H1 (cell line): ENCODE results near the gene KIR3DL2. TPM values are rescaled to one million over a fixed set of nuclear protein-coding genes. Genes with fewer than 3 reads are reported as not detected.
"Not testable (repeated sequence)": the region's sequence is repeated elsewhere in the genome, so short reads cannot be mapped to it uniquely, and the experiment has no call there.

Experiments
- CTCF ChIA-PET: fragments of 300-600 bp; sonication (Branson Sonifier 250); formaldehyde crosslinking; loops from one replicate; lab custom pipeline; 2021; ENCODE audit not compliant: partially characterized antibody; lab: Charles Lee
- POLR2A ChIA-PET: fragments of 300-600 bp; sonication (Branson Sonifier 250); formaldehyde crosslinking; loops from one replicate; lab custom pipeline; 2021; ENCODE audit warnings: inconsistent platforms; ENCODE audit not compliant: partially characterized antibody; lab: Charles Lee
- DNase-seq, 2 experiments: peaks; one replicate each; pipeline versions ENCODE4 v3.0.0 to v3.0.0-alpha.2; 2010 to 2022; ENCODE audit warnings: low spot score in 2 of 2, low read depth in 1 of 2, mixed read lengths in 1 of 2
- FAIRE-seq: peaks from 2 replicates; lab custom pipeline; 2011; peaks lifted over from hg19 to GRCh38; lab: Jason Lieb, UNC
- H2AFZ ChIP-seq: 2 replicates; pipeline ENCODE4 v1.8.1; 2012; ENCODE audit warnings: low read length, inconsistent platforms
- H2AK5ac ChIP-seq: 2 replicates; pipeline ENCODE4 v1.6.1; 2013; ENCODE audit warnings: low read depth, low read length
- H2BK120ac ChIP-seq: replicated peaks from 2 replicates; pipeline ENCODE3; 2013; ENCODE audit warnings: low read depth, low read length, inconsistent platforms
- H2BK12ac ChIP-seq: 2 replicates; pipeline ENCODE4 v1.6.1; 2013; ENCODE audit warnings: low read depth, low read length
- H2BK15ac ChIP-seq: 2 replicates; pipeline ENCODE4 v1.6.1; 2013; ENCODE audit warnings: low read length
- H2BK20ac ChIP-seq: 2 replicates; pipeline ENCODE4 v1.6.1; 2013; ENCODE audit warnings: low read length
- H2BK5ac ChIP-seq: 2 replicates; pipeline ENCODE4 v1.6.1; 2013; ENCODE audit warnings: low read depth, low read length
- H3K14ac ChIP-seq: 2 replicates; pipeline ENCODE4 v1.6.1; 2013; ENCODE audit warnings: inconsistent platforms; ENCODE audit not compliant: insufficient read length
- H3K18ac ChIP-seq: 2 replicates; pipeline ENCODE4 v1.6.1; 2013; ENCODE audit warnings: low read length; ENCODE audit errors: extremely low read depth
- H3K23ac ChIP-seq: 2 replicates; pipeline ENCODE4 v1.6.1; 2013; ENCODE audit warnings: inconsistent platforms; ENCODE audit not compliant: insufficient read length
- H3K23me2 ChIP-seq: 2 replicates; pipeline ENCODE4 v1.6.1; 2013; ENCODE audit warnings: low read depth, low read length
- H3K27ac ChIP-seq: 2 replicates; pipeline ENCODE4 v1.6.1; 2011; ENCODE audit warnings: low read depth, low read length, inconsistent platforms
- H3K27me3 ChIP-seq, 4 experiments: replicated peaks in 1 of 4; 1 replicate in 1 of 4; 2 replicates in 3 of 4; pipeline versions ENCODE4 v1.6.1 to v1.8.1; 2011 to 2013; ENCODE audit warnings: low read length in 3 of 4, mild to moderate bottlenecking in 3 of 4, inconsistent platforms in 2 of 4, mixed read lengths in 2 of 4, moderate library complexity in 1 of 4; ENCODE audit not compliant: control insufficient read depth in 3 of 4, insufficient read depth in 3 of 4; ENCODE audit errors: extremely low read depth in 1 of 4
- H3K36me3 ChIP-seq, 4 experiments: 2 replicates each; pipeline versions ENCODE4 v1.6.1 to v1.8.1; 2011 to 2013; ENCODE audit warnings: mild to moderate bottlenecking in 4 of 4, low read length in 3 of 4, moderate library complexity in 2 of 4, control low read depth in 1 of 4, inconsistent platforms in 1 of 4; ENCODE audit not compliant: insufficient read depth in 4 of 4, control insufficient read depth in 2 of 4
- H3K4ac ChIP-seq: replicated peaks from 2 replicates; pipeline ENCODE3; 2013; ENCODE audit warnings: low read length, low read depth, mixed read lengths, inconsistent platforms; ENCODE audit not compliant: insufficient read length
- H3K4me1 ChIP-seq, 4 experiments: replicated peaks in 1 of 4; 1 replicate in 1 of 4; 2 replicates in 3 of 4; pipeline versions ENCODE4 v1.6.1 to v1.8.1; 2011 to 2013; ENCODE audit warnings: low read length in 3 of 4, inconsistent platforms in 2 of 4, mixed read lengths in 1 of 4; ENCODE audit not compliant: insufficient read depth in 4 of 4, control insufficient read depth in 3 of 4
- H3K4me2 ChIP-seq, 2 experiments: 2 replicates each; pipeline versions ENCODE4 v1.6.1 to v1.8.1; 2011 to 2013; ENCODE audit warnings: low read depth in 2 of 2, low read length in 2 of 2, control low read depth in 1 of 2, inconsistent platforms in 1 of 2, mild to moderate bottlenecking in 1 of 2; ENCODE audit not compliant: insufficient read depth in 1 of 2
- H3K4me3 ChIP-seq, 4 experiments: fragments of 200-600, 300-600 bp in 1 of 4; sonication (generic), shearing (Covaris generic), sonication (Bioruptor Twin) in 1 of 4; 2 replicates each; pipeline versions ENCODE4 v1.5.1 to v1.8.1; 2011 to 2016; ENCODE audit warnings: low read length in 4 of 4, low read depth in 3 of 4, control low read depth in 2 of 4, inconsistent platforms in 2 of 4, mild to moderate bottlenecking in 2 of 4, mixed read lengths in 1 of 4, moderate library complexity in 1 of 4; ENCODE audit not compliant: insufficient read depth in 2 of 4; ENCODE audit errors: extremely low read depth in 1 of 4
- H3K56ac ChIP-seq: replicated peaks from 2 replicates; pipeline ENCODE3; 2013; ENCODE audit warnings: low read depth, mild to moderate bottlenecking, mixed read lengths, low read length, inconsistent platforms; ENCODE audit not compliant: insufficient read length
- H3K79me1 ChIP-seq: 2 replicates; pipeline ENCODE4 v1.6.1; 2013; ENCODE audit warnings: low read depth, low read length, control low read depth
- H3K79me2 ChIP-seq, 2 experiments: 2 replicates each; pipeline versions ENCODE4 v1.6.1 to v1.8.1; 2012 to 2013; ENCODE audit warnings: low read length in 2 of 2, mild to moderate bottlenecking in 2 of 2, inconsistent platforms in 1 of 2; ENCODE audit not compliant: insufficient read depth in 2 of 2, control insufficient read depth in 1 of 2
- H3K9ac ChIP-seq, 4 experiments: replicated peaks in 1 of 4; 1 replicate in 1 of 4; 2 replicates in 3 of 4; pipeline versions ENCODE4 v1.6.1 to v1.8.1; 2011 to 2013; ENCODE audit warnings: low read depth in 3 of 4, low read length in 3 of 4, control low read depth in 2 of 4, mild to moderate bottlenecking in 2 of 4, moderate library complexity in 2 of 4, inconsistent platforms in 1 of 4; ENCODE audit errors: extremely low read depth in 1 of 4
- H3K9me3 ChIP-seq, 2 experiments: 2 replicates each; pipeline versions ENCODE4 v1.6.1 to v1.8.1; 2012 to 2013; ENCODE audit warnings: mild to moderate bottlenecking in 2 of 2, moderate library complexity in 2 of 2, control low read depth in 1 of 2, inconsistent platforms in 1 of 2, low read depth in 1 of 2, low read length in 1 of 2, mixed read lengths in 1 of 2; ENCODE audit not compliant: insufficient read depth in 2 of 2
- H4K20me1 ChIP-seq, 2 experiments: replicated peaks in 1 of 2; 2 replicates each; pipeline versions ENCODE3 to v1.8.1; 2011 to 2013; ENCODE audit warnings: inconsistent platforms in 2 of 2, low read length in 2 of 2, mild to moderate bottlenecking in 1 of 2; ENCODE audit not compliant: insufficient read depth in 2 of 2, control insufficient read depth in 1 of 2
- H4K5ac ChIP-seq: 2 replicates; pipeline ENCODE4 v1.6.1; 2013; ENCODE audit warnings: low read length, low read depth, mixed read lengths, inconsistent platforms; ENCODE audit not compliant: insufficient read length
- H4K8ac ChIP-seq: 2 replicates; pipeline ENCODE4 v1.8.0; 2013; ENCODE audit warnings: mild to moderate bottlenecking, moderate library complexity, low read length, inconsistent platforms; ENCODE audit not compliant: insufficient read depth; ENCODE audit errors: extremely low read depth
- H4K91ac ChIP-seq: replicated peaks from 2 replicates; pipeline ENCODE3; 2013; ENCODE audit warnings: low read length, mixed read lengths, inconsistent platforms; ENCODE audit not compliant: insufficient read length
- WGBS, 2 experiments: shearing (Covaris generic) in 1 of 2; methylation state at CpG; one replicate each; pipeline versions ENCODE4 v1.1.6 to v1.1.7; 2013 to 2015; ENCODE audit warnings: low lambda C conversion rate in 2 of 2, mixed read lengths in 2 of 2, inconsistent platforms in 1 of 2, low coverage in 1 of 2, missing lambda C conversion rate in 1 of 2; ENCODE audit not compliant: insufficient replicate concordance in 2 of 2, insufficient coverage in 1 of 2, insufficient read length in 1 of 2; ENCODE audit errors: extremely low coverage in 1 of 2, missing lambda C conversion rate in 1 of 2; 5-methylcytosine and 5-hydroxymethylcytosine counted together
- polyA plus RNA-seq, 7 experiments: library from polyadenylated mRNA; depleted of rRNA in 3 of 7; stranded (reverse) in 5 of 7; unstranded in 2 of 7; fragments of >200 nt in 5 of 7; fragments of 200-250 nt in 2 of 7; gene quantifications; 1 replicate in 5 of 7; 2 replicates in 1 of 7; 4 replicates in 1 of 7; pipeline versions ENCODE4 v1.2.1 to v1.2.3, GENCODE V29; 2011 to 2013; ENCODE audit warnings: missing spikeins in 2 of 7, mixed read lengths in 2 of 7
- total RNA-seq: library from RNA; stranded (reverse); fragmentation: NEBNext Ultra II Directional; extraction: Animal tissue kit (Norgen Biotek cat#: 25700); gene quantifications from 2 replicates; pipeline ENCODE4 v1.2.1, GENCODE V29; 2021

Gene KIR3DL2
- total and polyA plus RNA-seq, 2 of the 8 experiments (the other 6 are each of a cell fraction or from before 2014, with no cell fraction given) = not detected

DNA sequence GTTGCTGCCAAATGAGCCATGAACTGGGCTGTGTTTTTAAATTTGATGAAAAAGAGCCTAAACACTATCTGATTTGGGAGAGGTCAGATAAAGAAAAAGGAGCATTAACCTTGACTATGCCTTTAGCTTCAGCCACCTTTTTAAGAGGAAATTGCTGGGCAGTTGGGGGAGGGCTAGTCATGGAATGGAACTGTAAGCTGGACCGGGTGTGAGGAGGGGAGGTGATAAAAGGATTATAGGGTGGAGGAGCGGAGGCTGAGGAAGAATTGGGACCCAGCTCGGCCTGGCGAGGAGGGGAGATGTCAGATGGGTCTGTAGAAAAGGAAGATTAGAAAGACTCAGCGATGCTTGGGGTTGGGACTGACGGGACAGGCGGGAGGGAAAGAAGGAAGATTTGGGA is 48.4 kb downstream of the KIR3DL2 start:
- not testable (repeated sequence) for H3K4me1 ChIP-seq, H4K91ac ChIP-seq, H2AK5ac ChIP-seq, H3K18ac ChIP-seq, H2BK12ac ChIP-seq, H3K79me2 ChIP-seq, H3K27me3 ChIP-seq, H3K14ac ChIP-seq, FAIRE-seq, DNase-seq, H2AFZ ChIP-seq, H4K20me1 ChIP-seq, H3K9ac ChIP-seq, H2BK120ac ChIP-seq, H2BK20ac ChIP-seq, H3K36me3 ChIP-seq, H3K4me2 ChIP-seq, H3K23ac ChIP-seq, H3K56ac ChIP-seq, H2BK5ac ChIP-seq, H3K9me3 ChIP-seq, H4K8ac ChIP-seq, H3K23me2 ChIP-seq, H3K4ac ChIP-seq, H3K27ac ChIP-seq, H3K79me1 ChIP-seq, H2BK15ac ChIP-seq, H4K5ac ChIP-seq, H3K4me3 ChIP-seq
- POLR2A ChIA-PET = interaction anchor here (1.4 kb wide), 1 partner anchor 9 kb away, joined by 5 read pairs; no protein-coding TSS in a partner anchor
- WGBS, 2 experiments = 99% methylated on average over 7 of the region's 7 CpGs; no CpG with 5 or more reads in 1 of the 2 experiments
- CTCF ChIA-PET = interaction anchor here (0.6 to 1.2 kb wide), 2 partner anchors 165 to 418 kb away, joined by 3 read pairs; no protein-coding TSS in a partner anchor

- H3K23ac ChIP-seq, H3K27me3 ChIP-seq: not testable (repeated sequence)
Measured at GRCh38 chr19:54899646-54900045, 49.4 kb downstream of the KIR3DL2 start.

More at GRCh38 chr19:54899646-54900045, 49.4 kb downstream of the KIR3DL2 start:
- H3K23me2 ChIP-seq, H4K8ac ChIP-seq, H3K36me3 ChIP-seq, H3K18ac ChIP-seq, H3K9me3 ChIP-seq, H3K27ac ChIP-seq, H3K56ac ChIP-seq, H2BK12ac ChIP-seq, H2BK15ac ChIP-seq, H3K4me1 ChIP-seq, H3K79me1 ChIP-seq, H2BK20ac ChIP-seq, H3K4ac ChIP-seq, H3K4me2 ChIP-seq, H3K9ac ChIP-seq, H2AFZ ChIP-seq, H3K4me3 ChIP-seq, H2BK120ac ChIP-seq, FAIRE-seq, DNase-seq, H3K79me2 ChIP-seq, H4K91ac ChIP-seq, POLR2A ChIA-PET, H4K5ac ChIP-seq, H4K20me1 ChIP-seq, H2AK5ac ChIP-seq, H2BK5ac ChIP-seq, CTCF ChIA-PET, H3K14ac ChIP-seq: not testable (repeated sequence)
- 89% methylated on average over 9 of the region's 9 CpGs; no CpG with 5 or more reads in 1 of the 2 experiments for WGBS, 2 experiments
